K562 (cell line): ENCODE data around the gene MPST. TPM values are rescaled to one million over a fixed set of nuclear protein-coding genes. Genes with fewer than 3 reads are reported as not detected.
A peak's percentile ranks its signal among the peaks of the same experiment; 100 is the strongest.

Source experiments
- ATAC-seq: fragments of 200-7000 bp; cut with Tn5 transposase; 3 replicates; pipeline ENCODE4 v1.9.1; 2020; ENCODE audit warnings: moderate library complexity
- BruUV-seq: library from RNA; stranded (reverse); fragments of 400-500 nt; replicated peaks from 2 replicates; lab custom pipeline; 2021; lab: Mats Ljungman, UMichigan
- CTCF ChIA-PET: fragments of 300-600 bp; formaldehyde crosslinking; extraction: SDS; loops from one replicate; lab custom pipeline; 2021; ENCODE audit warnings: low intra/inter-chr PET ratio; lab: Yijun Ruan, JAX
- POLR2A ChIA-PET: fragments of 300-600, 350-650 bp; sonication (Branson Sonifier 250); formaldehyde crosslinking; extraction: SDS; loops from one replicate; lab custom pipeline; 2021; ENCODE audit warnings: antibody characterized with exemption, inconsistent platforms; lab: Yijun Ruan, JAX
- DNase-seq, 4 experiments: peaks; one replicate each; pipeline versions ENCODE4 v3.0.0 to v3.0.0-alpha.2; 2011 to 2018; ENCODE audit warnings: low spot score in 3 of 4, mixed read lengths in 3 of 4; ENCODE audit errors: extremely low read depth in 1 of 4
- FAIRE-seq: peaks from 2 replicates; lab custom pipeline; 2011; peaks lifted over from hg19 to GRCh38; lab: Jason Lieb, UNC
- H2AFZ ChIP-seq: 2 replicates; pipeline ENCODE4 v1.6.0; 2011; ENCODE audit warnings: low read depth, low read length, control low read depth, inconsistent platforms
- H3K27ac ChIP-seq: fragments of 200-600 bp; 3 replicates; pipeline ENCODE4 v1.8.0; 2011; ENCODE audit warnings: low read depth, mild to moderate bottlenecking, control low read depth, inconsistent platforms, low read length, moderate library complexity, mixed read lengths; ENCODE audit errors: extremely low read depth
- H3K27me3 ChIP-seq, 2 experiments: fragments of 300-600 bp in 1 of 2; 2 replicates in 1 of 2; 3 replicates in 1 of 2; pipeline versions ENCODE4 v1.6.0 to v1.8.0; 2011; ENCODE audit warnings: inconsistent platforms in 2 of 2, low read length in 2 of 2, mild to moderate bottlenecking in 1 of 2, mixed read lengths in 1 of 2, moderate library complexity in 1 of 2; ENCODE audit not compliant: control insufficient read depth in 2 of 2, insufficient read depth in 2 of 2
- H3K36me3 ChIP-seq: fragments of 300-600 bp; 3 replicates; pipeline ENCODE4 v1.8.0; 2011; ENCODE audit warnings: mild to moderate bottlenecking, low read length, inconsistent platforms; ENCODE audit not compliant: control insufficient read depth, insufficient read depth
- H3K4me1 ChIP-seq, 2 experiments: fragments of 200-600 bp in 1 of 2; replicated peaks in 1 of 2; 2 replicates in 1 of 2; 3 replicates in 1 of 2; pipeline versions ENCODE4 v1.5.1 to v1.8.0; 2011; ENCODE audit warnings: inconsistent platforms in 2 of 2, low read length in 2 of 2, mild to moderate bottlenecking in 1 of 2, mixed read lengths in 1 of 2, moderate library complexity in 1 of 2; ENCODE audit not compliant: control insufficient read depth in 2 of 2, insufficient read depth in 2 of 2
- H3K4me2 ChIP-seq: 2 replicates; pipeline ENCODE4 v1.6.1; 2011; ENCODE audit warnings: low read length, control low read depth, inconsistent platforms, mixed read lengths; ENCODE audit not compliant: insufficient read depth
- H3K4me3 ChIP-seq: fragments of 200-600 bp; sonication (generic), shearing (Covaris generic); 2 replicates; pipeline ENCODE4 v1.5.1; 2016; ENCODE audit warnings: control low read depth, inconsistent platforms
- H3K79me2 ChIP-seq: fragments of 200-600 bp; 3 replicates; pipeline ENCODE4 v1.8.0; 2011; ENCODE audit warnings: low read length, inconsistent platforms; ENCODE audit not compliant: control insufficient read depth, insufficient read depth
- H3K9ac ChIP-seq, 2 experiments: 2 replicates each; pipeline versions ENCODE4 v1.6.0 to v1.6.1; 2011; ENCODE audit warnings: low read depth in 2 of 2, low read length in 2 of 2, control low read depth in 1 of 2, inconsistent platforms in 1 of 2, mild to moderate bottlenecking in 1 of 2, mixed read lengths in 1 of 2; ENCODE audit not compliant: insufficient read depth in 1 of 2
- H3K9me1 ChIP-seq: one replicate; pipeline ENCODE4 v1.6.0; 2011; ENCODE audit warnings: inconsistent platforms, mild to moderate bottlenecking, low read length, moderate library complexity; ENCODE audit not compliant: control insufficient read depth, insufficient read depth
- H3K9me3 ChIP-seq: replicated peaks from 2 replicates; pipeline ENCODE4 v1.5.1; 2011; ENCODE audit warnings: low read depth, low read length, inconsistent platforms; ENCODE audit not compliant: control insufficient read depth, insufficient read depth
- H4K20me1 ChIP-seq: replicated peaks from 2 replicates; pipeline ENCODE4 v1.6.1; 2011; ENCODE audit warnings: low read length, inconsistent platforms, mixed read lengths; ENCODE audit not compliant: control insufficient read depth, insufficient read depth
- ADNP ChIP-seq: fragments of 200-800 bp; sonication (Bioruptor generic); IDR thresholded peaks from 2 replicates; pipeline ENCODE4 v1.6.1; 2016; ENCODE audit warnings: missing genetic modification characterization, missing compliant biosample characterization
- BCOR ChIP-seq: fragments of 450-650 bp; IDR thresholded peaks from 2 replicates; pipeline ENCODE4 v1.6.1; 2016
- HEY1 ChIP-seq: fragments of 250-450 bp; sonication (Bioruptor Pico); IDR thresholded peaks from 2 replicates; pipeline ENCODE4 v1.5.0; 2020; ENCODE audit warnings: mild to moderate bottlenecking, moderate library complexity, borderline replicate concordance
- HNRNPL ChIP-seq: fragments of 200-400 bp; formaldehyde crosslinking; IDR thresholded peaks from 2 replicates; pipeline ENCODE4 v1.6.1; 2017; ENCODE audit warnings: low read depth, mild to moderate bottlenecking, low read length
- KDM1A ChIP-seq, 2 experiments: fragments of 450-650 bp; IDR thresholded peaks; 2 replicates each; pipeline ENCODE4 v1.6.1; 2016; ENCODE audit warnings: mild to moderate bottlenecking in 2 of 2
- RBM25 ChIP-seq: fragments of 200-400 bp; formaldehyde crosslinking; IDR thresholded peaks from 2 replicates; pipeline ENCODE4 v1.6.1; 2018; ENCODE audit warnings: low read length, low read depth, moderate library complexity; ENCODE audit not compliant: severe bottlenecking
- RBM39 ChIP-seq: fragments of 200-400 bp; formaldehyde crosslinking; optimal IDR thresholded peaks from 2 replicates; pipeline ENCODE3; 2018; ENCODE audit warnings: low read depth, low read length
- SAFB2 ChIP-seq: fragments of 200-400 bp; formaldehyde crosslinking; IDR thresholded peaks from 2 replicates; pipeline ENCODE4 v1.6.1; 2018; ENCODE audit warnings: borderline replicate concordance, low read length, low read depth, moderate library complexity; ENCODE audit not compliant: severe bottlenecking
- SMARCA5 ChIP-seq: fragments of 450-650 bp; IDR thresholded peaks from 2 replicates; pipeline ENCODE4 v1.6.1; 2016
- SREBF2 ChIP-seq: sonication (generic); formaldehyde crosslinking; IDR thresholded peaks from 2 replicates; pipeline ENCODE4 v1.4.0; 2020; ENCODE audit warnings: mild to moderate bottlenecking, missing genetic modification reagents
- STAT5B ChIP-seq: fragments of 250-450 bp; sonication (Bioruptor Pico); IDR thresholded peaks from 2 replicates; pipeline ENCODE4 v1.8.0; 2021; ENCODE audit warnings: mild to moderate bottlenecking, inconsistent platforms
- XRCC5 ChIP-seq: fragments of 200-400 bp; formaldehyde crosslinking; IDR thresholded peaks from 2 replicates; pipeline ENCODE4 v1.6.1; 2017; ENCODE audit warnings: low read depth, mild to moderate bottlenecking, low read length
- ZFP36 ChIP-seq: fragments of 150-350 bp; IDR thresholded peaks from 2 replicates; pipeline ENCODE4 v1.6.1; 2018; ENCODE audit warnings: low read length, low read depth; ENCODE audit not compliant: partially characterized antibody
- ZKSCAN3 ChIP-seq: fragments of 250-450 bp; sonication (Bioruptor Pico); IDR thresholded peaks from 2 replicates; pipeline ENCODE4 v1.4.0; 2020
- ZNF785 ChIP-seq: fragments of 250-450 bp; sonication (Bioruptor Pico); IDR thresholded peaks from 2 replicates; pipeline ENCODE4 v1.4.0; 2020; ENCODE audit warnings: mild to moderate bottlenecking
- WGBS: fragments of 100-300 bp; shearing (Covaris generic); methylation state at CpG from one replicate; pipeline ENCODE4 v1.1.6; 2016; ENCODE audit warnings: low coverage, mixed read lengths; ENCODE audit not compliant: insufficient coverage; ENCODE audit errors: missing lambda C conversion rate; 5-methylcytosine and 5-hydroxymethylcytosine counted together
- in situ Hi-C: fragments of 300-500 bp; cut with MboI; formaldehyde crosslinking; loops from 4 replicates; pipeline ENCODE4 v1.15.0; 2018; ENCODE audit warnings: inconsistent platforms, mixed read lengths
- intact Hi-C: fragments of 100-400 bp; cut with micrococcal nuclease; formaldehyde crosslinking; loops from 2 replicates; pipeline ENCODE4 v1.14.2; 2022
- polyA plus RNA-seq, 8 experiments: library from polyadenylated mRNA; depleted of rRNA in 4 of 8; stranded (reverse) in 5 of 8; unstranded in 3 of 8; fragments of >200 nt; fragmentation: Nextera tagmentation in 2 of 8; fragmentation: Illumina TruSeq in 1 of 8; extraction: Ambion mirVana in 2 of 8; extraction: Trizol in 1 of 8; gene quantifications; 2 replicates each; pipeline versions ENCODE4 v1.2.1 to v1.2.3, GENCODE V29; 2011 to 2014; ENCODE audit warnings: inconsistent platforms in 1 of 8, missing spikeins in 1 of 8
- total RNA-seq, 7 experiments: library from RNA; depleted of rRNA in 6 of 7; stranded (reverse); fragments of >200 nt in 6 of 7; fragmentation: Illumina TruSeq in 2 of 7; extraction: Trizol in 2 of 7; gene quantifications; 2 replicates each; pipeline versions ENCODE4 v1.2.1 to v1.2.3, GENCODE V29; 2011 to 2021; ENCODE audit warnings: low replicate concordance in 1 of 7
- TF ChIP-seq, protein P1 (sequence below): fragments of 450-650 bp; IDR thresholded peaks from 2 replicates; pipeline ENCODE4 v1.6.1; 2016; ENCODE audit warnings: borderline replicate concordance

MPST gene
- total and polyA plus RNA-seq, 9 of the 15 experiments (the other 6 are each of a cell fraction or from before 2014, with no cell fraction given): 0.65 to 104 (median 24.3) TPM

DNA sequence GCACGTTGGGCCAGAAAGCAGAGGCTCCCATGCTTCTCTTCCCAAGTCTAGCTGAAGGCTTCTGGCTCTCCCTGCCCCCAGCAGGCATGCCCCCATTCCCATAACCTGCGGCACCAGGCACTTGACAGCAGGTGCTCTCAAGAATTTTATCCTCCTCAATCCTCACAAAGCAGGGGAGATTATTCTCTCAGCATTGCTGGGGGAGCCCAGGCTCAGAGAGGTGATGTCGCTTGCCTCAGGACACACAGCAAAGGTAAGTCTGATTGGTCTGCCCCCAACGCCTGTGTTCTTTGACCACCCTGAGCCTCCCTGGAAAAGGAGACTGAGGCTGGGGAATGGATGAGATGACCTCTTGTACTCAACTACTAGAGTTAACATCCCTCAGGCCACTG is 5.1 kb upstream of the MPST start:
- WGBS: 73% methylated on average over 2 of the region's 4 CpGs
- in situ Hi-C loops: no loop called here
- H3K4me1 ChIP-seq: peaks cover 29 to 42% of the 10 kb centered on the region in 2 experiments; a peak in 4 of 5 replicates
- no peak for DNase-seq
- 0 out of 3 replicates have a peak overlapping the region, but pooled peaks have one; percentile 64 for H3K27ac ChIP-seq
- BruUV-seq: no TSS peak
- H3K4me2 ChIP-seq: 0 out of 2 replicates have a peak overlapping the region, but pooled peaks have one; percentile 9
- ChIA-PET CTCF (no interaction called here), POLR2A (interaction anchor here (0.6 to 1.5 kb wide), 7 partner anchors 9 to 1487 kb away, joined by 3 to 5 read pairs (median 3); no protein-coding TSS in a partner anchor)
- peaks cover 20% of the 10 kb centered on the region for H3K79me2 ChIP-seq
- H3K27me3 ChIP-seq: no peaks in the 10 kb centered on the region
- peaks cover 21% of the 10 kb centered on the region; the same call in 2 of the 3 replicates for H3K36me3 ChIP-seq
- H3K4me3 ChIP-seq: no peak overlapping the region
- no peak for ATAC-seq
- peak overlapping the region in 1 of 2 experiments; percentile 41; a peak in 1 of 4 replicates for H3K9ac ChIP-seq
- peaks cover 2% of the 10 kb centered on the region for H3K9me1 ChIP-seq
- H2AFZ ChIP-seq: no peak overlapping the region
- intact Hi-C loops: no loop called here
- H3K9me3 ChIP-seq: no peaks in the 10 kb centered on the region
- H4K20me1 ChIP-seq: peaks cover 6% of the 10 kb centered on the region
- FAIRE-seq: no peak
- TF ChIP-seq, protein P1, sequence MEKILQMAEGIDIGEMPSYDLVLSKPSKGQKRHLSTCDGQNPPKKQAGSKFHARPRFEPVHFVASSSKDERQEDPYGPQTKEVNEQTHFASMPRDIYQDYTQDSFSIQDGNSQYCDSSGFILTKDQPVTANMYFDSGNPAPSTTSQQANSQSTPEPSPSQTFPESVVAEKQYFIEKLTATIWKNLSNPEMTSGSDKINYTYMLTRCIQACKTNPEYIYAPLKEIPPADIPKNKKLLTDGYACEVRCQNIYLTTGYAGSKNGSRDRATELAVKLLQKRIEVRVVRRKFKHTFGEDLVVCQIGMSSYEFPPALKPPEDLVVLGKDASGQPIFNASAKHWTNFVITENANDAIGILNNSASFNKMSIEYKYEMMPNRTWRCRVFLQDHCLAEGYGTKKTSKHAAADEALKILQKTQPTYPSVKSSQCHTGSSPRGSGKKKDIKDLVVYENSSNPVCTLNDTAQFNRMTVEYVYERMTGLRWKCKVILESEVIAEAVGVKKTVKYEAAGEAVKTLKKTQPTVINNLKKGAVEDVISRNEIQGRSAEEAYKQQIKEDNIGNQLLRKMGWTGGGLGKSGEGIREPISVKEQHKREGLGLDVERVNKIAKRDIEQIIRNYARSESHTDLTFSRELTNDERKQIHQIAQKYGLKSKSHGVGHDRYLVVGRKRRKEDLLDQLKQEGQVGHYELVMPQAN: no peak
- TF ChIP-seq ADNP (0 out of 2 replicates have a peak, but pooled peaks have one; percentile 35), RBM39 (no peak), HNRNPL (no peak), STAT5B (CRISPR knock-in tag) (no peak), ZFP36 (peak; percentile 47), SMARCA5 (no peak), SREBF2 (CRISPR knock-in tag) (no peak), ZKSCAN3 (CRISPR knock-in tag) (no peak), ZNF785 (CRISPR knock-in tag) (no peak), HEY1 (no peak), BCOR (peak; percentile 80), KDM1A (IDR thresholded peaks at IDR 0.05) (peak; percentile 13 to 25; a peak in 2 of 4 replicates), SAFB2 (no peak), RBM25 (peak; percentile 55), XRCC5 (no peak)
